Body of pancreas (tissue), 4 donors: ENCODE measurements around the gene RPH3AL.

ENCODE experiments used
- POLR2A ChIP-seq, 3 donors: fragments of 450-650 bp; IDR thresholded peaks; one replicate each; pipeline ENCODE4 v1.6.1; 2016; ENCODE audit warnings: antibody characterized with exemption in 3 of 3, mild to moderate bottlenecking in 2 of 3
- TF ChIP-seq, protein P1 (sequence below), 7 experiments: fragments of 450-650 bp in 4 of 7; fragments of 200-600 bp in 3 of 7; sonication (generic) in 3 of 7; IDR thresholded peaks; one replicate each; pipeline ENCODE4 v1.5.1; 2016 to 2019; ENCODE audit warnings: antibody characterized with exemption in 7 of 7

- TF ChIP-seq, protein P1, sequence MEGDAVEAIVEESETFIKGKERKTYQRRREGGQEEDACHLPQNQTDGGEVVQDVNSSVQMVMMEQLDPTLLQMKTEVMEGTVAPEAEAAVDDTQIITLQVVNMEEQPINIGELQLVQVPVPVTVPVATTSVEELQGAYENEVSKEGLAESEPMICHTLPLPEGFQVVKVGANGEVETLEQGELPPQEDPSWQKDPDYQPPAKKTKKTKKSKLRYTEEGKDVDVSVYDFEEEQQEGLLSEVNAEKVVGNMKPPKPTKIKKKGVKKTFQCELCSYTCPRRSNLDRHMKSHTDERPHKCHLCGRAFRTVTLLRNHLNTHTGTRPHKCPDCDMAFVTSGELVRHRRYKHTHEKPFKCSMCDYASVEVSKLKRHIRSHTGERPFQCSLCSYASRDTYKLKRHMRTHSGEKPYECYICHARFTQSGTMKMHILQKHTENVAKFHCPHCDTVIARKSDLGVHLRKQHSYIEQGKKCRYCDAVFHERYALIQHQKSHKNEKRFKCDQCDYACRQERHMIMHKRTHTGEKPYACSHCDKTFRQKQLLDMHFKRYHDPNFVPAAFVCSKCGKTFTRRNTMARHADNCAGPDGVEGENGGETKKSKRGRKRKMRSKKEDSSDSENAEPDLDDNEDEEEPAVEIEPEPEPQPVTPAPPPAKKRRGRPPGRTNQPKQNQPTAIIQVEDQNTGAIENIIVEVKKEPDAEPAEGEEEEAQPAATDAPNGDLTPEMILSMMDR (IDR thresholded peaks at IDR 0.05), result no peak
- peak in 2 of 3 donors; percentile 40 to 55 for TF ChIP-seq POLR2A (IDR thresholded peaks at IDR 0.05)
Observed at GRCh38 chr17:336110-337021, 16.2 kb downstream of the RPH3AL start.
